Measurements from ENCODE around the gene SH3BP4.

Gene SH3BP4

DNA sequence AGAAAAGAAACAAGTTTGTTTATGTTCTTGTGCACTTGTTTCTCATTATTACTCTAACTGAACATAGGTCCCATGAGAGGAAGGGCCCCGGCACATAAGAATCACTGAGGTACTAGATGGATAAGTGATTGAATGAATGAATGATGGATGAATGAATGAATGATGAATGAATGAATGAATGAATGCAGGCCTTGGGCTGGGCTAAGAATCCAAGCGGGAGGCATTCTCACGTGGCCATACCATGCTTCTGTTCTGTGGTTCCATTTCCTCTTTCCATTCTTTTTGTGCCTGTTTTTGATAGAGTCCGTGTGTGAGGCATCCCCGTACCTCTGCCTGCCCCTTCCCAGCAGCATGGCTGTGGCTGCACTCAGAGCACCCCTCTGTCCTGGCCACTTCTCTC is 94.8 kb downstream of the SH3BP4 start:
- DNase-seq (ENCODE audit: low read depth), result no peak
- TF ChIP-seq, protein P1, sequence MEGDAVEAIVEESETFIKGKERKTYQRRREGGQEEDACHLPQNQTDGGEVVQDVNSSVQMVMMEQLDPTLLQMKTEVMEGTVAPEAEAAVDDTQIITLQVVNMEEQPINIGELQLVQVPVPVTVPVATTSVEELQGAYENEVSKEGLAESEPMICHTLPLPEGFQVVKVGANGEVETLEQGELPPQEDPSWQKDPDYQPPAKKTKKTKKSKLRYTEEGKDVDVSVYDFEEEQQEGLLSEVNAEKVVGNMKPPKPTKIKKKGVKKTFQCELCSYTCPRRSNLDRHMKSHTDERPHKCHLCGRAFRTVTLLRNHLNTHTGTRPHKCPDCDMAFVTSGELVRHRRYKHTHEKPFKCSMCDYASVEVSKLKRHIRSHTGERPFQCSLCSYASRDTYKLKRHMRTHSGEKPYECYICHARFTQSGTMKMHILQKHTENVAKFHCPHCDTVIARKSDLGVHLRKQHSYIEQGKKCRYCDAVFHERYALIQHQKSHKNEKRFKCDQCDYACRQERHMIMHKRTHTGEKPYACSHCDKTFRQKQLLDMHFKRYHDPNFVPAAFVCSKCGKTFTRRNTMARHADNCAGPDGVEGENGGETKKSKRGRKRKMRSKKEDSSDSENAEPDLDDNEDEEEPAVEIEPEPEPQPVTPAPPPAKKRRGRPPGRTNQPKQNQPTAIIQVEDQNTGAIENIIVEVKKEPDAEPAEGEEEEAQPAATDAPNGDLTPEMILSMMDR (conservative IDR thresholded peaks at IDR 0.05; ENCODE audit: low read depth, low read length), result no peak
- H3K4me3 ChIP-seq (ENCODE audit: low read length), result no peak overlapping the region

DNA sequence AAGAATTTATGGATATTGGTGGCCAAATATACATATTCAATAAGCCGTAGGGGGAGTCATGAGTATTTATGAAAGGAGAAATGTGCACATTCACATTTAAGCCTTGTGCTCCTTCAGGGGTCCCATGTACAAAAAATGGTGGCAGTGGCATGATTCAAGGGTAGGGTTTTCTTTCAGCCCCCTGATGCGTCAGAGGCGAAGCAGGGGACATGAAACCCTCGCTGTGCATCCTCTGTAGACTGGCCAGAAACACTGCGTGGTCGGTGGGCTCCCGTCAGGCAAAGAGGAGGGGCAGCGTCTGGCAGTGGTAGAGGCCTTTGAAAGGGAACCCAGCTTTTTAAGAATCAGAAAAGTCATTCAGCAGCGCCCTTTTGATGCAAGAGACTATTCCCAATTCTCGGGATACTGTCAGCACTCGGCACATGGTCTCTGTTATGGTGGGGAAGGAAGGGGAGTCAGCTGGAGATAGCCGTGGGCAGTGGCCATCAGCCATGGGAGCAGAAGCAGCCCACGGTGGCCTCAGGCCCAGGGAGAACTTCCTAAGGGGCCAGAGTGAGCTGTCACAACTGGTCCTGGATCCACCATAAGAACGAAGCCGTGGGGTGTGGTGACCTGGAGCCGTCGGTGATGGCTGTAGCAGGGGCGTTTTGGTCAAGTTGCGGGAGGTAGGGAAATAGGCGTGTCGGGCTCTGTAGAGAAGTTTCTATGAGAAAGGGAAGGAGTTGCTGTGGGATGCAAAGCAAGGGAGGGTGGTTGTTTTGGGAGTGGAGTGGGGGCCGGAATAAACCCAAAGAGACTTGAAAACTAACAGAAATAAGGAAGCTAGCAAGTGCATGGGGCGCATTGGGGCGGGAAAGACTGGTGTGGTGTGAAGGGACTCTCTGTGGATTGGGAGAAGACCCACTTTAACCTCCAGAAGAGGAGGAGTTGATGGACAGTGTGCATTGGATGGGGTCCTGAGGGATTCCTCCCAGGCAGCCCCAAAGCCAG is 95.6 kb downstream of the SH3BP4 start:
- H3K4me3 ChIP-seq (ENCODE audit: low read length), result no peak overlapping the region
- TF ChIP-seq, protein P1 (conservative IDR thresholded peaks at IDR 0.05; ENCODE audit: low read depth, low read length), result no peak
- DNase-seq (ENCODE audit: low read depth), result no peak

DNA sequence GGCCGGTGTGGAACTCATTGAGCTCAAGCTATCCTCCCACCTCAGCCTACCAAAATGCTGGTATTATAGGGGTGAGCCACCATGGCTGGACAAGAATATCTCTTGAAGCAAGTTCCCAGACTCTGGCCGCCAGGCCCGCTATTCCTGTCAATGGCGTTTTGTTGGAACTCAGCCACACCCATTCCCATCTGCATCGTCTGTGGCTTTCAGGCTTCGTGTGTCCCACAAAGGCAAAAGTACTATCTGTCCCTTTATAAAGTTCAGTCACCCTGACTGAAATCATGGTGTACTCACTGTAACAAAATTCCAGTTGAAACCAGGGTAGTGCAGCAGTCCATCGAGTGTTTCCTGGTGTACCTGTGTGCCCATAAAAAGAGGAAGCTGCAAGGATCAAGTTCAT is 96.7 kb downstream of the SH3BP4 start:
- TF ChIP-seq, protein P1 (conservative IDR thresholded peaks at IDR 0.05; ENCODE audit: low read depth, low read length), result no peak
- no peak for DNase-seq (ENCODE audit: low read depth)
- H3K4me3 ChIP-seq (ENCODE audit: low read length), result no peak overlapping the region

DNA sequence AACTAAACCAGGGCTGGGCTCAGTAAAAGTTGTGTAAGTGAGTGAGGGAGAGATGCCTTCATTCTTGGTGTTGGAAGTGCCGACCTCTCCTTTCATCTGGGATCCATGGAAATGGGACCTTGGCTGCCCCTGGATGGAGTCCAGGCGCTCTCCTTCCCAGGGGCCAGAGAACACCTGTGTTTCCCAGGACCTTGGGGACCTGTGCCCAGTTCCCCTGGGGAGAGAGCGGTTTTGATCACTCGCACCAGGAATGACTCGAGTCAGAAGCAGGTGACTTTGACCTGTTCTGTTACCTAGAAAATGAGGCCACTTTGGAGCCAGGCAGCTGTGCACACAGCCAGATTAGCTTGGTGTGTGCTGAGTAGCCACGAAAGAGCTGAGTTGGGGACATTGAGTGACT is 97.3 kb downstream of the SH3BP4 start:
- no peak for DNase-seq (ENCODE audit: low read depth)
- no peak overlapping the region for H3K4me3 ChIP-seq (ENCODE audit: low read length)
- TF ChIP-seq, protein P1 (conservative IDR thresholded peaks at IDR 0.05; ENCODE audit: low read depth, low read length), result no peak

DNA sequence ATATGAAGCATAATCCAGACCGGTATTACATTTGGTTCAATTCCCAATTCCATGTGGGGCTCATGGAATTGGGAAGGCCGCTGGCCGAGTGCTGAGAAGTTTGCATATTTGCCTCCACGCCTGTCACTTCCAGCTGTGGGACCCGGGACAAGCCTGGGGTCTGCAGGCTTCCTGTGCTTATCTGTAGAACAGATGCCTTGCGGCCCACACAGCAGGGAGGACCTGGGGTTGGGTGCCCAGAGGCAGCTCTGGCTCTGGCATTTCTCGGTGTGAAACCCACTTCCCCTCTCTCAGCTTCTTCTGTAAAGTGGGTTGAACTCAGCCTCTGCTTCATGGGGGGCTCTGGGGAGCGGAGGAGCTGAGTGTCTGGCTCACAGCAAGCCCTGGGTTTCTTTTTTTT is 97.9 kb downstream of the SH3BP4 start:
- no peak overlapping the region for H3K4me3 ChIP-seq (ENCODE audit: low read length)
- TF ChIP-seq, protein P1 (conservative IDR thresholded peaks at IDR 0.05; ENCODE audit: low read depth, low read length), result no peak
- DNase-seq (ENCODE audit: low read depth), result no peak

DNA sequence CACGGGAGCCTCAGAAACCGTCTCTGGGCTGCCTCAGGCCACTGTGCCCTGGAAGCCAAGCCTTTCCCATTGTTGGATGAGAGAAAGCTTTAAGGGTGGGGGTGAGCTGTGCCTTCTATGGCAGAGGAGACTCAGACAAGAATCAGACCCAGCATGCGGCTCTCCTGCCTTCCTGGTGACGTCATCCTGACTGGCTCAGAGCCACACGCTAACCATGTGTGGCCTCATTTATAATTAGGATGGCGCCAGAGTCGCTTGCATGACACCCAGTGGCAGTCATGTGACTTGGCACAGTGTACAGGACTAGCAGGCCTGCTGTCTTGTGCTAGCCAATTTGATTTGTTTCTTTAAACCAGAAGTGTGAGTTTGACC is 99.1 kb downstream of the SH3BP4 start:
- peak; percentile 84 for DNase-seq (ENCODE audit: low read depth)
- no peak overlapping the region for H3K4me3 ChIP-seq (ENCODE audit: low read length)
- TF ChIP-seq, protein P1 (conservative IDR thresholded peaks at IDR 0.05; ENCODE audit: low read depth, low read length), result peak; percentile 5

Data from retinal pigment epithelial cell (primary cell).